ENCODE results near the gene IFT88.

Gene IFT88

DNA sequence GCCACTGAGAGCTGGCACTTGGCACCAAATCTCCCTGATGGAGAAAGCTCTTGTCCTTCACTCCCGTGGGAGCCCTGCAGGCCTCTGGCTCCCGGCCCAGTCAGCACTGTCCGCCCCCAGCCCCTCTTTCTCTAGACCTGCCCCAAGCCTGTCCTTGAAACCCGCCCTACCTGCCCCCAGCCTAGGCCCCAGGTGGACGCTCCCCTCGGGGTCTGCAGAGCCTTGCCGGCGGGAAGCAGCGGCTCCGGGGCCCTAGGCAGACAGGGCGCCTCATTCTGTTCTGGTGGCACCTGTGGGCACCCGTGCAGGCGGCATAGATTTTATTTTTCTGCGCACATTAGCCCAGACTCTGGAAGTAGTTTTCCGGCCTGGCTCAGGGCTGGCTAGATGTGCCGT, 154.1 kb downstream of the IFT88 start:
- Histone ChIP-seq H3K36me3 (ENCODE audit: insufficient read depth, low read length) (no peaks in the 10 kb centered on the region), H3K4me3 (no peak overlapping the region), H3K9ac (ENCODE audit: insufficient read length) (no peak overlapping the region), H3K27ac (no peak overlapping the region), H3K9me3 (ENCODE audit: low read depth, low read length) (no peaks in the 10 kb centered on the region)
- no peak for TF ChIP-seq POLR2AphosphoS5 (IDR thresholded peaks at IDR 0.05; ENCODE audit: borderline replicate concordance, low read depth, low read length)
- TF ChIP-seq EZH2 (IDR thresholded peaks at IDR 0.05): no peak
- no peak for DNase-seq (ENCODE audit: low read depth, low spot score)

DNA sequence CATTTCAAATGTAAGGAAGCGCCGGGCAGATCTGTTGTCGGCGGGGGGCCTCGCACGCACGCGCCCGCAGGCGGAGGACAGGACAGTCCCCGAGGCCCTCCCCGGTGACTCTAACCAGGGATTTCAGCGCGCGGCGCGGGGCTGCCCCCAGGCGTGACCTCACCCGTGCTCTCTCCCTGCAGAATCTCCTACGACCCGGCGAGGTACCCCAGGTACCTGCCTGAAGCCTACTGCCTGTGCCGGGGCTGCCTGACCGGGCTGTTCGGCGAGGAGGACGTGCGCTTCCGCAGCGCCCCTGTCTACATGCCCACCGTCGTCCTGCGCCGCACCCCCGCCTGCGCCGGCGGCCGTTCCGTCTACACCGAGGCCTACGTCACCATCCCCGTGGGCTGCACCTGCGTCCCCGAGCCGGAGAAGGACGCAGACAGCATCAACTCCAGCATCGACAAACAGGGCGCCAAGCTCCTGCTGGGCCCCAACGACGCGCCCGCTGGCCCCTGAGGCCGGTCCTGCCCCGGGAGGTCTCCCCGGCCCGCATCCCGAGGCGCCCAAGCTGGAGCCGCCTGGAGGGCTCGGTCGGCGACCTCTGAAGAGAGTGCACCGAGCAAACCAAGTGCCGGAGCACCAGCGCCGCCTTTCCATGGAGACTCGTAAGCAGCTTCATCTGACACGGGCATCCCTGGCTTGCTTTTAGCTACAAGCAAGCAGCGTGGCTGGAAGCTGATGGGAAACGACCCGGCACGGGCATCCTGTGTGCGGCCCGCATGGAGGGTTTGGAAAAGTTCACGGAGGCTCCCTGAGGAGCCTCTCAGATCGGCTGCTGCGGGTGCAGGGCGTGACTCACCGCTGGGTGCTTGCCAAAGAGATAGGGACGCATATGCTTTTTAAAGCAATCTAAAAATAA, 154.7 kb downstream of the IFT88 start:
- Histone ChIP-seq H3K4me3 (peak overlapping the region; percentile 38), H3K9ac (ENCODE audit: insufficient read length) (no peak overlapping the region), H3K36me3 (ENCODE audit: insufficient read depth, low read length) (no peaks in the 10 kb centered on the region), H3K27ac (no peak overlapping the region), H3K9me3 (ENCODE audit: low read depth, low read length) (no peaks in the 10 kb centered on the region)
- no peak for DNase-seq (ENCODE audit: low read depth, low spot score)
- TF ChIP-seq FOXP2 (optimal IDR thresholded peaks at IDR 0.05; ENCODE audit: control extremely low read depth, extremely low read length, insufficient read depth) (peak; percentile 16), POLR2AphosphoS5 (IDR thresholded peaks at IDR 0.05; ENCODE audit: borderline replicate concordance, low read depth, low read length) (no peak)

- Histone ChIP-seq H3K9me3 (ENCODE audit: low read depth, low read length) (no peaks in the 10 kb centered on the region), H3K27ac (no peak overlapping the region), H3K9ac (ENCODE audit: insufficient read length) (no peak overlapping the region), H3K4me3 (no peak overlapping the region), H3K36me3 (ENCODE audit: insufficient read depth, low read length) (no peaks in the 10 kb centered on the region)
- TF ChIP-seq POLR2AphosphoS5 (IDR thresholded peaks at IDR 0.05; ENCODE audit: borderline replicate concordance, low read depth, low read length) (no peak), FOXP2 (optimal IDR thresholded peaks at IDR 0.05; ENCODE audit: control extremely low read depth, extremely low read length, insufficient read depth) (no peak), EZH2 (IDR thresholded peaks at IDR 0.05) (no peak)
- DNase-seq (ENCODE audit: low read depth, low spot score): no peak
Observed at GRCh38 chr13:20727856-20728255, 160.9 kb downstream of the IFT88 start.

DNA sequence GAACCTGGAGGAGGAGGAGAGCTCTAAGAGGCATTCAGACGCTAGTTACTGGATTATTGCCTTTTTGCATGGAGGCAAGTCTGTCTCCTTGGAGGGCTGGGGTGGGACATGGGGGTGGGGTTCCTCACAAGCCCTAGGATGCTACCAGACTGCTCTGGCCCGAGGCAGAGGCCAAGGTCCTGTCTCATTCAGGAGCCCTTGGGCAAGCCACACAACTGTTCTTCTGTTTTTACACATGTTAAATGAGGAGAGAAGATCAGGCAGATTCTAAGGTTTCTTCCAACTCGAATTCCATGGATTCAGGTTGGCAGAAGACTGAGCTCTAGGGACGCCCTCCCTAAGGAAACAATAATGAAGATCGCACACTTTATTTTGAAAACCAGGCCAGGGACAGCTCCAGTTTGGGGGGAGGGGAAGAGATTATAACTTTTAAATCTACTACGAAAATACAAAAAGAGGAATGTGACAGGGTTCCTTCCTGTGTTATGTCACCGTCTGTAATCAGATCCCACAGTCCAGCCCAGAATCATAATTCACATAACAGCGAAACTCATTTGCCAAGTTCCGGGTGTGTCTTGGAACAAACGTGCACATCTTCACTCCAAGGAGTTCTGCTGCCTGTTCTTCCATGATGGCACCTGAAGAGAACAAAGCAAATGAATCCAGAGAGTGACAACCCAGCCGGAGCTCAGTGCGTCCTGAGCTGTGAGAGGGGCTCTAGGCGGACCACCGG, 161.8 kb downstream of the IFT88 start:
- Histone ChIP-seq H3K27ac (no peak overlapping the region), H3K9me3 (ENCODE audit: low read depth, low read length) (no peaks in the 10 kb centered on the region), H3K36me3 (ENCODE audit: insufficient read depth, low read length) (no peaks in the 10 kb centered on the region), H3K9ac (ENCODE audit: insufficient read length) (peak overlapping the region; percentile 15), H3K4me3 (no peak overlapping the region)
- no peak for DNase-seq (ENCODE audit: low read depth, low spot score)
- TF ChIP-seq EZH2 (IDR thresholded peaks at IDR 0.05) (no peak), FOXP2 (optimal IDR thresholded peaks at IDR 0.05; ENCODE audit: control extremely low read depth, extremely low read length, insufficient read depth) (no peak), POLR2AphosphoS5 (IDR thresholded peaks at IDR 0.05; ENCODE audit: borderline replicate concordance, low read depth, low read length) (no peak)

DNA sequence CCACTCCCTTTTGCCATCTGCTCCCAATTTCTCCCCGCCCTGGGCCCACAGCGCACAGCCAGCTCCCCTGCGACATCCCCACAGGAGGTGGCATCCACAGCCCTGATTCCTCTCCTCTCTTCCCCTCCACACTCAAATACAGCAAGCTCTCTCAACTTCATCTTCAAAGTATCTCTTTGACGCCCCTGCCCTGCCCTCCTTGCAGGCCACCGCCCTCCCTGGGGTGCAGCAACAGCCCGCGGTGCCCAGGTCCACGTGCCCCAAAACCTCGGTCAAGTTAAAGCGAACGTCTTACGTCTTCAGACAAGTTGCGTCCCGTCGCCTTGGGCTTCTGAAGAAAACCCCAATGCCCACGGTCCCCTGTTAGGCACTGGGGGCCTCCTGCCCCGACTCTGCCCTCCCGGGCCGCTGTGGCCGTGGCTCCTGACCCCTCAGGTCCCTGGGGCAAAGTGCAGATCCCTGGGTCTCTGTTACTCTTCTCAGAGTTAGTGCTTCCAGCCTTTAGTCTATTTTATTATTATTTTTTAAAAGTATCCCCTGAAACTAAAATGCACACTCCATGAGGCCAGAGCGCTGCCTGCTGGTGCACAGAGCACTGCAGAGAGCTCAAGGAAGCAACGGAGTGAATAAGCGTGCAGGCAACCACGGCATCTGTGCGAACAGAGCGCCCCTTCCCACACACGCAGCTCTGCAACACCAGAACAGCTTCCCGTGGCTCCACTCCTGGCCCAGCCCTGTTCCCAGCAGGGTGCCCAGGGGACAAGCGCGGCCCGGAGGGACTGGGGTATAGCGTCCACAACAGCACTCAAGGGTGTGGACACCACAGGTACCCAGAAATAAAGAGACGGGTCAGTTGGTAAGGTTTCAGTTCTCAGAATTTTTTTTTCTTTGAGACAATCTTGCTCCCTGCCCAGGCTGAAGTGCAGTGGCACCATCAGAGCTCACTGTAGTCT, 163.0 kb downstream of the IFT88 start:
- TF ChIP-seq EZH2 (IDR thresholded peaks at IDR 0.05) (no peak), FOXP2 (optimal IDR thresholded peaks at IDR 0.05; ENCODE audit: control extremely low read depth, extremely low read length, insufficient read depth) (no peak), POLR2AphosphoS5 (IDR thresholded peaks at IDR 0.05; ENCODE audit: borderline replicate concordance, low read depth, low read length) (no peak)
- Histone ChIP-seq H3K27ac (no peak overlapping the region), H3K4me3 (no peak overlapping the region), H3K36me3 (ENCODE audit: insufficient read depth, low read length) (no peaks in the 10 kb centered on the region), H3K9ac (ENCODE audit: insufficient read length) (no peak overlapping the region), H3K9me3 (ENCODE audit: low read depth, low read length) (no peaks in the 10 kb centered on the region)
- DNase-seq (ENCODE audit: low read depth, low spot score): no peak

DNA sequence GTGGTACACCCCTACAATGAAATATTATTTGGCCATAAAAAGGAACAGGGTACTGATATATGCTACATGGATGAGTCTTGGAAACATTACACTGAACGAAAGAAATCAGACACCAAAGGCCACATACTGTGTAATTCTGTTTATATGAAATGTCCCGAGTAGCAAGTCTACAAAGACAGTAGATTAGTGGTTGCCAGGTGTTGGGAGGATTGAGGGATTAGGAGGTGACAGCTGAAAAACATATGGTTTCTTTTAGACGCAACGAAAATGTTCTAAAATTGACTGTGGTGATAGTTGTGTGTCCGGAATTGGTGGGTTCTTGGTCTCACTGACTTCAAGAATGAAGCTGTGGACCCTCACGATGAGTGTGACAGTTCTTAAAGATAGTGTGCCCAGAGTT, 171.7 kb downstream of the IFT88 start:
- Histone ChIP-seq H3K9ac (ENCODE audit: insufficient read length) (no peak overlapping the region), H3K4me3 (no peak overlapping the region), H3K9me3 (ENCODE audit: low read depth, low read length) (no peaks in the 10 kb centered on the region), H3K36me3 (ENCODE audit: insufficient read depth, low read length) (no peaks in the 10 kb centered on the region), H3K27ac (no peak overlapping the region)
- no peak for TF ChIP-seq EZH2 (IDR thresholded peaks at IDR 0.05)
- no peak for TF ChIP-seq POLR2AphosphoS5 (IDR thresholded peaks at IDR 0.05; ENCODE audit: borderline replicate concordance, low read depth, low read length)
- no peak for TF ChIP-seq FOXP2 (optimal IDR thresholded peaks at IDR 0.05; ENCODE audit: control extremely low read depth, extremely low read length, insufficient read depth)
- DNase-seq (ENCODE audit: low read depth, low spot score): no peak

- no peak for TF ChIP-seq POLR2AphosphoS5 (IDR thresholded peaks at IDR 0.05; ENCODE audit: borderline replicate concordance, low read depth, low read length)
- TF ChIP-seq EZH2 (IDR thresholded peaks at IDR 0.05): no peak
- no peak for TF ChIP-seq FOXP2 (optimal IDR thresholded peaks at IDR 0.05; ENCODE audit: control extremely low read depth, extremely low read length, insufficient read depth)
- Histone ChIP-seq H3K27ac (no peak overlapping the region), H3K36me3 (ENCODE audit: insufficient read depth, low read length) (no peaks in the 10 kb centered on the region), H3K9me3 (ENCODE audit: low read depth, low read length) (no peaks in the 10 kb centered on the region), H3K4me3 (no peak overlapping the region), H3K9ac (ENCODE audit: insufficient read length) (no peak overlapping the region)
- DNase-seq (ENCODE audit: low read depth, low spot score): no peak
Observed at GRCh38 chr13:20740021-20740420, 173.1 kb downstream of the IFT88 start.

Measured in SK-N-MC (cell line).